BJ (cell line): ENCODE results near the gene RASA2. TPM values are rescaled to one million over a fixed set of nuclear protein-coding genes. Genes with fewer than 3 reads are reported as not detected.

Experiments used
- CTCF ChIA-PET: fragments of 350-600 bp; formaldehyde crosslinking; extraction: SDS; loops from one replicate; lab custom pipeline; 2021; ENCODE audit warnings: antibody characterized with exemption, inconsistent platforms; lab: Yijun Ruan, JAX
- POLR2A ChIA-PET: fragments of 300-600 bp; sonication (Branson Sonifier 250); formaldehyde crosslinking; extraction: SDS; loops from one replicate; lab custom pipeline; 2021; ENCODE audit warnings: antibody characterized with exemption; lab: Charles Lee
- DNase-seq: peaks from one replicate; pipeline ENCODE4 v3.0.0-alpha.2; 2011; ENCODE audit warnings: low read depth
- H3K27me3 ChIP-seq: 2 replicates; pipeline ENCODE4 v1.6.0; 2011; ENCODE audit warnings: low read length; ENCODE audit not compliant: control insufficient read depth, insufficient read depth
- H3K36me3 ChIP-seq: 2 replicates; pipeline ENCODE4 v1.5.1; 2011; ENCODE audit warnings: low read length; ENCODE audit not compliant: control insufficient read depth, insufficient read depth
- H3K4me3 ChIP-seq: 2 replicates; pipeline ENCODE4 v1.5.1; 2011; ENCODE audit warnings: low read depth, mild to moderate bottlenecking, control low read depth, low read length
- CTCF ChIP-seq: IDR thresholded peaks from 2 replicates; pipeline ENCODE4 v1.5.1; 2011; ENCODE audit warnings: low read depth, mild to moderate bottlenecking, control low read depth, inconsistent platforms, low read length, moderate library complexity; ENCODE audit not compliant: insufficient read depth
- polyA plus RNA-seq: library from polyadenylated mRNA; depleted of rRNA; stranded (reverse); fragments of >200 nt; gene quantifications from 2 replicates; pipeline ENCODE4 v1.2.3, GENCODE V29; 2011

RASA2 gene
- polyA plus RNA-seq, 1 experiment: 5.6 TPM

GRCh38 chr3:141465221-141465620 is 21.6 kb upstream of the RASA2 start:
- no peak overlapping the region for H3K4me3 ChIP-seq
- H3K27me3 ChIP-seq: no peaks in the 10 kb centered on the region
- DNase-seq: no peak
- ChIA-PET CTCF (interaction anchor here (0.6 to 2.0 kb wide), 18 partner anchors 9 to 233 kb away, joined by 3 to 18 read pairs (median 4); partner anchors contain the start of gene PXYLP1), POLR2A (interaction anchor here (0.6 kb wide), 1 partner anchor 12 kb away, joined by 3 read pairs; no protein-coding TSS in a partner anchor)
- peak; percentile 48 for TF ChIP-seq CTCF
- H3K36me3 ChIP-seq: no peaks in the 10 kb centered on the region

- Histone ChIP-seq H3K4me3 (no peak overlapping the region), H3K27me3 (no peaks in the 10 kb centered on the region), H3K36me3 (no peaks in the 10 kb centered on the region)
- TF ChIP-seq CTCF: no peak
- ChIA-PET POLR2A (no interaction called here), CTCF (interaction anchor here (1.0 to 1.4 kb wide), 3 partner anchors 94 to 155 kb away, joined by 3 to 9 read pairs (median 5); no protein-coding TSS in a partner anchor)
- no peak for DNase-seq
Observed at GRCh38 chr3:141466633-141467169, 20.1 kb upstream of the RASA2 start.

DNA sequence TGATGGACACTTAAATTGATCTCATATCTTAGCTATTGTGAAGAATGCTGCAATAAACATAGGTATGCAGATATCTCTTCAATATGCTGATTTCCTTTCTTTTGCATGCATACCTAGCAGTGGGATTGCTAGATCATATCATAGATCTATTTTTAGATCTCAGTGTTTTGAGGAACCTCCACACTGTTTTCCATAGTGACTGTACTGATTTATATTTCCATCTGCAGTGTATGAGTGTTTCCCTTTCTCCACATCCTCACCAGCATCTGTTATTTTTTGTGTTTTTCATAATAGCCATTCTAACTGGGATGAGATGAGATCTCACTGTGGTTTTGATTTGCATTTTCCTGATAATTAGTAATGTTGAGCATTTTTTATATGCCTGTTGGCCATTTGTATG is 17.1 kb upstream of the RASA2 start:
- ChIA-PET CTCF (interaction anchor here (0.8 kb wide), 1 partner anchor 167 kb away, joined by 3 read pairs; no protein-coding TSS in a partner anchor), POLR2A (no interaction called here)
- no peak for TF ChIP-seq CTCF
- no peaks in the 10 kb centered on the region for H3K36me3 ChIP-seq
- H3K4me3 ChIP-seq: no peak overlapping the region
- no peaks in the 10 kb centered on the region for H3K27me3 ChIP-seq
- DNase-seq: no peak

DNA sequence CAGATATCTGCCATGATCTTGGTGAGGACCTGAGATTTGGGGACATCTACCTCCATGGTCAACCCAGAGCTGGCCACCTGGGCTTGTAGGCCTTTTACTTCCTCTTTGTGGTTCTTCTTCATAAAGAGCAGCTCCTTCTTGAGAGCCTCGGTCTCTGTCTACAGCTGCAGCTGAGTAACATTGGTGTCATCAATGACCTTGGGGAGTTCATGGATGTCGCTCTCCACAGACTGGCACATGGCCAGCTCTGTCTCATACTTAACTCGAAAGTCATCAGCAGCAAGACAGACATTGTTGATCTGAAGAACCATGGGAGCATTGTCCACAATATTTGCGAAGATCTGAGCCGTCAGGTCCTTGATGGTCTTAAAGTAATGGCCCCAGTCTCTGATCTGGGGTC is 15.7 kb upstream of the RASA2 start:
- POLR2A ChIA-PET: no interaction called here
- H3K36me3 ChIP-seq: no peaks in the 10 kb centered on the region
- no peaks in the 10 kb centered on the region for H3K27me3 ChIP-seq
- CTCF ChIA-PET: interaction anchor here (1.1 to 2.2 kb wide), 6 partner anchors 10 to 168 kb away, joined by 3 to 13 read pairs (median 4); no protein-coding TSS in a partner anchor
- no peak overlapping the region for H3K4me3 ChIP-seq
- DNase-seq: no peak
- no peak for TF ChIP-seq CTCF

DNA sequence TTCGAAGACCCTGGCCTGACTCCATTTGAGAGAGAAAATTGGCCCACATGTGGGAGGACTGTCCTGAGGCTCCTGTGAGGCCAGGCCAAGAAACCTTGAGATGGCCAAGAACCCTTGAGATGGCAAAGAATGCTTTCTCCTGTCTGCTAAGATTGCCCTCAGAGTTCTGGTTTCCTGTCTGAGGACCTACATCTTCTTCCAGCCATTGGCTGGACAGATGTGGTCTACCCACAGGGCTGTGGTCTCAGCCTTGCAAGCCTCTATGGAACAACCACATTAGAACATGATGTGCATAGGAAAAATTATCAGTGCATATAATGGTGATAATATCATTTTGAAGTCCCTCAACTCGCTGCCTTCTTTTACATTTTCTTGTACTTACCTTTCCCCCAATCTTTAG is 10.8 kb upstream of the RASA2 start:
- Histone ChIP-seq H3K36me3 (no peaks in the 10 kb centered on the region), H3K4me3 (no peak overlapping the region), H3K27me3 (no peaks in the 10 kb centered on the region)
- no peak for DNase-seq
- POLR2A ChIA-PET: no interaction called here
- CTCF ChIA-PET: interaction anchor here (1.0 kb wide), 1 partner anchor 22 kb away, joined by 3 read pairs; no protein-coding TSS in a partner anchor
- TF ChIP-seq CTCF: no peak
